ENCODE data around the gene OTOF. TPM values are rescaled to one million over a fixed set of nuclear protein-coding genes. Genes with fewer than 3 reads are reported as not detected.

Gene OTOF
- polyA plus RNA-seq, 3 donors = 0.05 to 0.56 (median 0.19) TPM

- H3K27ac ChIP-seq (ENCODE audit: low read depth, low read length) = no peak overlapping the region
- 77 to 83% (median 77%) methylated on average over 4 of the region's 4 CpGs for WGBS, 3 donors
These were observed 28.4 kb upstream of the OTOF start for GRCh38 chr2:26506279-26506678.

GRCh38 chr2:26504002-26504401 lies 26.1 kb upstream of the OTOF start:
- no peak overlapping the region for H3K27ac ChIP-seq (ENCODE audit: low read depth, low read length)
- 47 to 62% (median 53%) methylated on average over 12 to 13 of the region's 13 CpGs for WGBS, 3 donors

GRCh38 chr2:26503231-26503880 lies 25.4 kb upstream of the OTOF start:
- 2 to 4% (median 3%) methylated on average over 39 to 41 of the region's 41 CpGs for WGBS, 3 donors
- H3K27ac ChIP-seq (ENCODE audit: low read depth, low read length) = no peak overlapping the region

GRCh38 chr2:26500406-26500805 lies 22.5 kb upstream of the OTOF start:
- no peak overlapping the region for H3K27ac ChIP-seq (ENCODE audit: low read depth, low read length)
- 57 to 72% (median 72%) methylated on average over 4 of the region's 4 CpGs for WGBS, 3 donors

- no peak overlapping the region for H3K27ac ChIP-seq (ENCODE audit: low read depth, low read length)
- 64 to 86% (median 83%) methylated on average over 8 of the region's 8 CpGs for WGBS, 3 donors
These were observed 17.9 kb upstream of the OTOF start for GRCh38 chr2:26495705-26496297.

GRCh38 chr2:26494891-26495290 lies 17.0 kb upstream of the OTOF start:
- no peak overlapping the region for H3K27ac ChIP-seq (ENCODE audit: low read depth, low read length)
- WGBS, 3 donors = 86 to 95% (median 95%) methylated on average over 8 of the region's 8 CpGs

GRCh38 chr2:26494199-26494598 lies 16.3 kb upstream of the OTOF start:
- H3K27ac ChIP-seq (ENCODE audit: low read depth, low read length) = no peak overlapping the region
- 90 to 98% (median 95%) methylated on average over 4 of the region's 4 CpGs for WGBS, 3 donors

- WGBS, 3 donors = 78 to 94% (median 81%) methylated on average over 10 of the region's 10 CpGs
- H3K27ac ChIP-seq (ENCODE audit: low read depth, low read length) = no peak overlapping the region
These were observed 15.6 kb upstream of the OTOF start for GRCh38 chr2:26493566-26493965.

GRCh38 chr2:26492749-26493515 lies 15.0 kb upstream of the OTOF start:
- WGBS, 3 donors = 72 to 85% (median 76%) methylated on average over 7 of the region's 7 CpGs
- H3K27ac ChIP-seq (ENCODE audit: low read depth, low read length) = no peak overlapping the region

GRCh38 chr2:26491563-26492167 lies 13.7 kb upstream of the OTOF start:
- WGBS, 3 donors = 60 to 70% (median 67%) methylated on average over 8 of the region's 8 CpGs
- H3K27ac ChIP-seq (ENCODE audit: low read depth, low read length) = no peak overlapping the region

- 84 to 87% (median 87%) methylated on average over 19 of the region's 19 CpGs for WGBS, 3 donors
- no peak overlapping the region for H3K27ac ChIP-seq (ENCODE audit: low read depth, low read length)
These were observed 11.4 kb upstream of the OTOF start for GRCh38 chr2:26489213-26489850.

GRCh38 chr2:26488463-26489212 lies 10.7 kb upstream of the OTOF start:
- WGBS, 3 donors = 87 to 91% (median 88%) methylated on average over 20 of the region's 20 CpGs

GRCh38 chr2:26487192-26487591 lies 9.3 kb upstream of the OTOF start:
- no peak overlapping the region for H3K27ac ChIP-seq (ENCODE audit: low read depth, low read length)
- WGBS, 3 donors = 61 to 91% (median 67%) methylated on average over 5 of the region's 5 CpGs

More at GRCh38 chr2:26488463-26489212, 10.7 kb upstream of the OTOF start:
- H3K27ac ChIP-seq (ENCODE audit: low read depth, low read length) = no peak overlapping the region

GRCh38 chr2:26486789-26487188 lies 8.9 kb upstream of the OTOF start:
- no peak overlapping the region for H3K27ac ChIP-seq (ENCODE audit: low read depth, low read length)
- 85 to 97% (median 93%) methylated on average over 3 of the region's 3 CpGs for WGBS, 3 donors

- WGBS, 3 donors = 87 to 94% (median 92%) methylated on average over 8 of the region's 8 CpGs
- H3K27ac ChIP-seq (ENCODE audit: low read depth, low read length) = no peak overlapping the region
These were observed 7.9 kb upstream of the OTOF start for GRCh38 chr2:26485725-26486418.

GRCh38 chr2:26485099-26485498 lies 7.2 kb upstream of the OTOF start:
- 87 to 98% (median 91%) methylated on average over 2 of the region's 2 CpGs for WGBS, 3 donors
- H3K27ac ChIP-seq (ENCODE audit: low read depth, low read length) = no peak overlapping the region

GRCh38 chr2:26484579-26484978 lies 6.7 kb upstream of the OTOF start:
- WGBS, 3 donors = 90 to 94% (median 93%) methylated on average over 4 of the region's 4 CpGs
- H3K27ac ChIP-seq (ENCODE audit: low read depth, low read length) = no peak overlapping the region
